PC-9 (cell line): ENCODE results near the gene SYCP2L. TPM values are rescaled to one million over a fixed set of nuclear protein-coding genes. Genes with fewer than 3 reads are reported as not detected.

ENCODE experiments used
- BruUV-seq: library from RNA; stranded (reverse); fragments of 400-500 nt; replicated peaks from 2 replicates; lab custom pipeline; 2021; lab: Mats Ljungman, UMichigan
- CTCF ChIA-PET: fragments of 300-600 bp; sonication (Branson Sonifier 250); formaldehyde crosslinking; loops from one replicate; lab custom pipeline; 2022; ENCODE audit warnings: antibody characterized with exemption; lab: Charles Lee
- POLR2A ChIA-PET: fragments of 300-600 bp; sonication (Branson Sonifier 250); formaldehyde crosslinking; loops from one replicate; lab custom pipeline; 2022; ENCODE audit warnings: antibody characterized with exemption; ENCODE audit not compliant: unreplicated experiment; lab: Charles Lee
- DNase-seq, 2 experiments: peaks; one replicate each; pipeline versions ENCODE4 v3.0.0 to v3.0.0-alpha.2; 2015 to 2022; ENCODE audit warnings: mixed read lengths in 1 of 2
- H2AFZ ChIP-seq: fragments of 200-600 bp; sonication (generic); 2 replicates; pipeline ENCODE4 v1.8.1; 2017; ENCODE audit warnings: antibody characterized with exemption
- H3F3A ChIP-seq: fragments of 200-600 bp; sonication (generic); 2 replicates; pipeline ENCODE4 v1.8.1; 2017; ENCODE audit warnings: antibody characterized with exemption, mild to moderate bottlenecking, low read depth; ENCODE audit not compliant: insufficient read depth
- H3K27ac ChIP-seq: fragments of 200-600 bp; sonication (generic); 2 replicates; pipeline ENCODE4 v1.6.1; 2016; ENCODE audit warnings: mixed run types
- H3K27me3 ChIP-seq: fragments of 200-600 bp; sonication (generic); 2 replicates; pipeline ENCODE4 v1.6.1; 2016; ENCODE audit warnings: low read depth, mixed run types; ENCODE audit not compliant: insufficient read depth
- H3K36me3 ChIP-seq: fragments of 200-600 bp; sonication (generic); 2 replicates; pipeline ENCODE4 v1.6.1; 2016; ENCODE audit warnings: low read depth, mixed run types
- H3K4me1 ChIP-seq: fragments of 200-600 bp; sonication (generic); replicated peaks from 2 replicates; pipeline ENCODE4 v1.6.1; 2016; ENCODE audit warnings: mixed run types; ENCODE audit not compliant: insufficient read depth
- H3K4me2 ChIP-seq: fragments of 200-600 bp; sonication (generic); 2 replicates; pipeline ENCODE4 v1.6.1; 2017; ENCODE audit warnings: mixed run types
- H3K4me3 ChIP-seq: fragments of 200-600 bp; sonication (generic); 2 replicates; pipeline ENCODE4 v1.6.1; 2016; ENCODE audit warnings: mixed run types
- H3K79me2 ChIP-seq: fragments of 200-600 bp; sonication (generic); 2 replicates; pipeline ENCODE4 v1.6.1; 2017; ENCODE audit warnings: low read depth, mixed run types
- H3K9me2 ChIP-seq: fragments of 200-600 bp; sonication (generic); 2 replicates; pipeline ENCODE4 v1.8.1; 2017; ENCODE audit warnings: mild to moderate bottlenecking; ENCODE audit not compliant: insufficient read depth
- H3K9me3 ChIP-seq: fragments of 200-600 bp; sonication (generic); 2 replicates; pipeline ENCODE4 v1.8.1; 2016; ENCODE audit warnings: low read depth; ENCODE audit not compliant: insufficient read depth
- H4K20me1 ChIP-seq: fragments of 200-600 bp; sonication (generic); 2 replicates; pipeline ENCODE4 v1.8.1; 2017; ENCODE audit not compliant: insufficient read depth
- EZH2 ChIP-seq: fragments of 200-600 bp; sonication (generic); IDR thresholded peaks from 2 replicates; pipeline ENCODE4 v1.8.0; 2017; ENCODE audit warnings: antibody characterized with exemption, low read depth
- intact Hi-C: fragments of 100-400 bp; cut with micrococcal nuclease; formaldehyde crosslinking; loops from one replicate; pipeline ENCODE4 v1.10.0; 2022; ENCODE audit not compliant: unreplicated experiment
- total RNA-seq: library from RNA; stranded (reverse); gene quantifications from 2 replicates; pipeline ENCODE4 v1.2.3, GENCODE V29; 2021
- TF ChIP-seq, protein P1 (sequence below): fragments of 200-600 bp; sonication (generic); conservative IDR thresholded peaks from 2 replicates; pipeline ENCODE4 v1.6.1; 2017; ENCODE audit warnings: mixed run types, antibody characterized with exemption, mild to moderate bottlenecking, moderate library complexity

Gene SYCP2L
- total RNA-seq, 1 experiment from 2014 or later = 12.6 TPM

DNA sequence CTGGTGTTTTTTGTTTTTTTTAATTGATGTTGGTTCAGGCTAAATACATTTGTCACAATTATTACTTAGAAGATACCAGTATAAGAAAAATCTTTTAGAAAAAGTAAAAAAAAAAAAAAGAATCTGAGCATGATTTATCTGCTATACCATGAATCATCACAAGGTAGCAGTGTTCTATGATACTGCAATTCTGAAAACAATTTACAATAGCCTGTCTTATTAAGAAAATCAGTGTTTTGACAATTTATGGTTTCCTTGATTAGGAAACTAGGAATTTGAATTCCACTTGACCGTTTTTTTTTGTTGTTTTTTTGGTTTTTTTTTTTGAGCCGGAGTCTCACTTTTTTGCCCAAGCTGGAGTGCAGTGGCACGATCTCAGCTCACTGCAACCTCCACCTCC is 39.2 kb upstream of the SYCP2L start:
- ChIA-PET CTCF (interaction anchor here (0.6 kb wide), 3 partner anchors 26 to 366 kb away, joined by 3 to 5 read pairs (median 5); no protein-coding TSS in a partner anchor), POLR2A (interaction anchor here (0.7 kb wide), 1 partner anchor 16 kb away, joined by 14 read pairs; no protein-coding TSS in a partner anchor)
- intact Hi-C loops = no loop called here
- no peak overlapping the region for H2AFZ ChIP-seq
- DNase-seq = no peak
- H3K4me1 ChIP-seq = no peaks in the 10 kb centered on the region
- H3K27ac ChIP-seq = no peak overlapping the region
- no peaks in the 10 kb centered on the region for H3K9me2 ChIP-seq
- no peaks in the 10 kb centered on the region for H3K27me3 ChIP-seq
- BruUV-seq = no TSS peak
- no peak for TF ChIP-seq EZH2
- TF ChIP-seq, protein P1, sequence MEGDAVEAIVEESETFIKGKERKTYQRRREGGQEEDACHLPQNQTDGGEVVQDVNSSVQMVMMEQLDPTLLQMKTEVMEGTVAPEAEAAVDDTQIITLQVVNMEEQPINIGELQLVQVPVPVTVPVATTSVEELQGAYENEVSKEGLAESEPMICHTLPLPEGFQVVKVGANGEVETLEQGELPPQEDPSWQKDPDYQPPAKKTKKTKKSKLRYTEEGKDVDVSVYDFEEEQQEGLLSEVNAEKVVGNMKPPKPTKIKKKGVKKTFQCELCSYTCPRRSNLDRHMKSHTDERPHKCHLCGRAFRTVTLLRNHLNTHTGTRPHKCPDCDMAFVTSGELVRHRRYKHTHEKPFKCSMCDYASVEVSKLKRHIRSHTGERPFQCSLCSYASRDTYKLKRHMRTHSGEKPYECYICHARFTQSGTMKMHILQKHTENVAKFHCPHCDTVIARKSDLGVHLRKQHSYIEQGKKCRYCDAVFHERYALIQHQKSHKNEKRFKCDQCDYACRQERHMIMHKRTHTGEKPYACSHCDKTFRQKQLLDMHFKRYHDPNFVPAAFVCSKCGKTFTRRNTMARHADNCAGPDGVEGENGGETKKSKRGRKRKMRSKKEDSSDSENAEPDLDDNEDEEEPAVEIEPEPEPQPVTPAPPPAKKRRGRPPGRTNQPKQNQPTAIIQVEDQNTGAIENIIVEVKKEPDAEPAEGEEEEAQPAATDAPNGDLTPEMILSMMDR = peak; percentile 52; the same call in 1 of the 2 replicates
- H3K9me3 ChIP-seq = no peaks in the 10 kb centered on the region
- no peaks in the 10 kb centered on the region for H3K36me3 ChIP-seq
- no peaks in the 10 kb centered on the region for H3F3A ChIP-seq
- no peaks in the 10 kb centered on the region for H4K20me1 ChIP-seq
- no peak overlapping the region for H3K4me3 ChIP-seq
- no peak overlapping the region for H3K4me2 ChIP-seq
- H3K79me2 ChIP-seq = no peaks in the 10 kb centered on the region

DNA sequence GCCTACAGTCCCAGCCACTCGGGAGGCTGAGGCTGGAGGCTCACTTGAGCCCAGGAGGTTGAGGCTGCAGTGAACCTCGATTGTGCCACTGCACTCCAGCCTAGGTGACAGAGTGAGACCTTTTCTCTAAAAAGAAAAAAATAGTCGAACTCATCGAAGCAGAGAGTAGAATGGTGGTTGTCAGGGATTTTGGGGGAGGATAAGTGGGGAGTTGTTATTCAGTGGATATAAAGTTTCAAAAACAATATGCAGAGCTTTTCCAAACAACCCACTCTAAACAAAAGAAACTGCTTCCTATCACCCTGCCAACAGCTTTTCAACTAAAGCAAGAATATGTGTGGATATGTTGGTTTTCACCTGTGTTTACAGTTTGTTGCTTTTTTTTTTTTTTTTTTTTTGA is 37.0 kb upstream of the SYCP2L start:
- no peak overlapping the region for H3K27ac ChIP-seq
- no peaks in the 10 kb centered on the region for H3K36me3 ChIP-seq
- no peaks in the 10 kb centered on the region for H3F3A ChIP-seq
- H3K27me3 ChIP-seq = no peaks in the 10 kb centered on the region
- H3K4me2 ChIP-seq = no peak overlapping the region
- no TSS peak for BruUV-seq
- no peaks in the 10 kb centered on the region for H3K4me1 ChIP-seq
- H3K9me2 ChIP-seq = no peaks in the 10 kb centered on the region
- POLR2A ChIA-PET = no interaction called here
- no peaks in the 10 kb centered on the region for H4K20me1 ChIP-seq
- H3K4me3 ChIP-seq = no peak overlapping the region
- no peaks in the 10 kb centered on the region for H3K9me3 ChIP-seq
- CTCF ChIA-PET = interaction anchor here (0.6 kb wide), 2 partner anchors 9 to 118 kb away, joined by 4 to 11 read pairs; no protein-coding TSS in a partner anchor
- TF ChIP-seq EZH2 = no peak
- TF ChIP-seq, protein P1 = no peak
- DNase-seq = no peak
- H2AFZ ChIP-seq = no peak overlapping the region
- intact Hi-C loops = no loop called here
- H3K79me2 ChIP-seq = no peaks in the 10 kb centered on the region

DNA sequence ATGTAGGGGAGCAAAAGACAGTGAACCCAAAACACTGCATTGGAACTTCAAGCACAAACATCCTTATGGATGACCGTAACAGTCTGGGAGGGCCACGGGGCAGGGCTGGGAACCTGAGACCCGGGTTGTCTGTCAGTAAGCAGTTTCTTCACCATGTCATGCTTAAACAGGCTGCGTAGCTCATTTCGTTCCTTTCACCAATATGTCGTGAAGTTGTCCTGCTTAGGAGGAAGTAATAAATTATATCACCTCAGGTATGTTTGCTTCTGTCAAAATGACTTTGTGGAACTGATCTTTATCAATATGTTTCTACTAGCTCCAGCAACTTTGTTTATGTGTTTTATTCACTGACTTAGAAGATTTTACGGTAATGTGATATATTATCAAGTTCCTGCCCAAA is 36.1 kb upstream of the SYCP2L start:
- TF ChIP-seq, protein P1 = no peak
- TF ChIP-seq EZH2 = no peak
- H3K27ac ChIP-seq = no peak overlapping the region
- H3K36me3 ChIP-seq = no peaks in the 10 kb centered on the region
- no peaks in the 10 kb centered on the region for H3K79me2 ChIP-seq
- no TSS peak for BruUV-seq
- CTCF ChIA-PET = interaction anchor here (0.6 to 0.7 kb wide), 2 partner anchors 10 to 118 kb away, joined by 3 to 11 read pairs; no protein-coding TSS in a partner anchor
- H3K4me2 ChIP-seq = 0 out of 2 replicates have a peak overlapping the region, but pooled peaks have one; percentile 19
- POLR2A ChIA-PET = no interaction called here
- no peaks in the 10 kb centered on the region for H4K20me1 ChIP-seq
- intact Hi-C loops = no loop called here
- no peaks in the 10 kb centered on the region for H3K9me2 ChIP-seq
- H3F3A ChIP-seq = no peaks in the 10 kb centered on the region
- H3K4me3 ChIP-seq = no peak overlapping the region
- no peak overlapping the region for H2AFZ ChIP-seq
- H3K9me3 ChIP-seq = no peaks in the 10 kb centered on the region
- no peaks in the 10 kb centered on the region for H3K27me3 ChIP-seq
- DNase-seq = peak; percentile 12 to 75
- H3K4me1 ChIP-seq = no peaks in the 10 kb centered on the region
